ENCODE data around the gene GAL3ST2. TPM values are rescaled to one million over a fixed set of nuclear protein-coding genes. Genes with fewer than 3 reads are reported as not detected.

The GAL3ST2 gene
- total and polyA plus RNA-seq, 2 of the 8 experiments (the other 6 are each of a cell fraction or from before 2014, with no cell fraction given), result not detected

- Histone ChIP-seq H4K20me1 (replicated peaks in 1 of 2; ENCODE audit: control insufficient read depth in 1 of 2, insufficient read depth in 2 of 2, low read length in 2 of 2) (no peaks in the 10 kb centered on the region), H3K27ac (ENCODE audit: low read depth, low read length) (no peak overlapping the region), H4K91ac (replicated peaks; ENCODE audit: insufficient read length, low read length) (no peak overlapping the region), H3K36me3 (ENCODE audit: control insufficient read depth in 2 of 4, insufficient read depth in 4 of 4, low read length in 3 of 4) (no peaks in the 10 kb centered on the region), H3K27me3 (replicated peaks in 1 of 4; ENCODE audit: control insufficient read depth in 3 of 4, extremely low read depth in 1 of 4, insufficient read depth in 3 of 4, low read length in 3 of 4) (no peaks in the 10 kb centered on the region), H3K4me2 (ENCODE audit: insufficient read depth in 1 of 2, low read depth in 2 of 2, low read length in 2 of 2) (no peak overlapping the region), H3K79me1 (ENCODE audit: low read depth, low read length) (no peaks in the 10 kb centered on the region), H4K8ac (ENCODE audit: extremely low read depth, insufficient read depth, low read length) (no peak overlapping the region), H2BK12ac (ENCODE audit: low read depth, low read length) (no peak overlapping the region), H3K23ac (ENCODE audit: insufficient read length) (no peak overlapping the region), H3K23me2 (ENCODE audit: low read depth, low read length) (peaks cover 2% of the 10 kb centered on the region; the same call in 1 of the 2 replicates), H3K79me2 (ENCODE audit: control insufficient read depth in 1 of 2, insufficient read depth in 2 of 2, low read length in 2 of 2) (no peaks in the 10 kb centered on the region), H3K4me1 (replicated peaks in 1 of 4; ENCODE audit: control insufficient read depth in 3 of 4, insufficient read depth in 4 of 4, low read length in 3 of 4) (no peaks in the 10 kb centered on the region), H3K9ac (replicated peaks in 1 of 4; ENCODE audit: extremely low read depth in 1 of 4, low read depth in 3 of 4, low read length in 3 of 4) (no peak overlapping the region), H3K56ac (replicated peaks; ENCODE audit: insufficient read length, low read depth, low read length) (no peak overlapping the region), H3K18ac (ENCODE audit: extremely low read depth, low read length) (no peak overlapping the region), H2BK20ac (ENCODE audit: low read length) (no peak overlapping the region), H3K14ac (ENCODE audit: insufficient read length) (no peak overlapping the region), H3K9me3 (ENCODE audit: insufficient read depth in 2 of 2, low read depth in 1 of 2, low read length in 1 of 2) (peaks cover 16 to 18% of the 10 kb centered on the region in 2 experiments), H3K4me3 (ENCODE audit: extremely low read depth in 1 of 4, insufficient read depth in 2 of 4, low read depth in 3 of 4, low read length in 4 of 4) (no peak overlapping the region), H2BK5ac (ENCODE audit: low read depth, low read length) (no peak overlapping the region), H2BK15ac (ENCODE audit: low read length) (no peak overlapping the region), H2AFZ (ENCODE audit: low read length) (no peak overlapping the region), H4K5ac (ENCODE audit: insufficient read length, low read depth, low read length) (no peak overlapping the region), H2AK5ac (ENCODE audit: low read depth, low read length) (no peak overlapping the region), H2BK120ac (replicated peaks; ENCODE audit: low read depth, low read length) (no peak overlapping the region), H3K4ac (replicated peaks; ENCODE audit: insufficient read length, low read depth, low read length) (no peak overlapping the region)
- ChIA-PET CTCF (ENCODE audit: partially characterized antibody) (no interaction called here), POLR2A (ENCODE audit: partially characterized antibody) (interaction anchor here (1.5 kb wide), 1 partner anchor 9 kb away, joined by 4 read pairs; no protein-coding TSS in a partner anchor)
- FAIRE-seq, result no peak
- 89% methylated on average over 5 of the region's 5 CpGs; no CpG with 5 or more reads in 1 of the 2 experiments for WGBS, 2 experiments (ENCODE audit: extremely low coverage in 1 of 2, insufficient coverage in 1 of 2, insufficient read length in 1 of 2, insufficient replicate concordance in 2 of 2, low coverage in 1 of 2, low lambda C conversion rate in 2 of 2, missing lambda C conversion rate in 1 of 2)
- DNase-seq (ENCODE audit: low read depth in 1 of 2, low spot score in 2 of 2), result no peak
- TF ChIP-seq PHF8 (conservative IDR thresholded peaks at IDR 0.05; ENCODE audit: low read depth, low read length) (no peak), CTBP2 (IDR thresholded peaks at IDR 0.05; ENCODE audit: borderline replicate concordance, insufficient read depth, insufficient read length, low read length) (no peak), POU5F1 (IDR thresholded peaks at IDR 0.05; ENCODE audit: low read depth, low read length) (no peak), SP4 (IDR thresholded peaks at IDR 0.05; ENCODE audit: low read length) (no peak), TBP (IDR thresholded peaks at IDR 0.05; ENCODE audit: low read depth, low read length) (no peak), SAP30 (IDR thresholded peaks at IDR 0.05; ENCODE audit: insufficient read depth, insufficient replicate concordance, low read length) (no peak), CHD2 (IDR thresholded peaks at IDR 0.05; ENCODE audit: low read length) (no peak), SP1 (IDR thresholded peaks at IDR 0.05; ENCODE audit: low read depth, low read length) (no peak), KDM5A (IDR thresholded peaks at IDR 0.05; ENCODE audit: low read length) (no peak), TCF12 (IDR thresholded peaks at IDR 0.05; ENCODE audit: low read depth, low read length) (no peak), TAF7 (optimal IDR thresholded peaks at IDR 0.05; ENCODE audit: borderline replicate concordance, low read depth, low read length) (no peak), BACH1 (IDR thresholded peaks at IDR 0.05; ENCODE audit: low read length) (no peak), EP300 (IDR thresholded peaks at IDR 0.05; ENCODE audit: borderline replicate concordance in 1 of 2, low read depth in 2 of 2, low read length in 2 of 2) (no peak)
Measured at GRCh38 chr2:241793385-241793784, 16.8 kb downstream of the GAL3ST2 start.

Data from H1 (cell line).